ENCODE measurements around the gene ASTL.

Gene ASTL

GRCh38 chr2:96131152-96131812, 7.0 kb downstream of the ASTL start:
- no peak for ATAC-seq
- TF ChIP-seq ZNF565 (CRISPR knock-in tag; conservative IDR thresholded peaks at IDR 0.05; ENCODE audit: low read depth) (no peak), ARNTL (CRISPR knock-in tag; IDR thresholded peaks at IDR 0.05; ENCODE audit: borderline replicate concordance, low read depth) (no peak), CREB5 (CRISPR knock-in tag; IDR thresholded peaks at IDR 0.05; ENCODE audit: low read depth) (no peak), BACH2 (CRISPR knock-in tag; IDR thresholded peaks at IDR 0.05; ENCODE audit: borderline replicate concordance) (no peak), ZC3H10 (CRISPR knock-in tag; IDR thresholded peaks at IDR 0.05) (no peak), ESRRG (CRISPR knock-in tag; IDR thresholded peaks at IDR 0.05) (no peak), ZNF70 (CRISPR knock-in tag; IDR thresholded peaks at IDR 0.05) (no peak), TSHZ2 (CRISPR knock-in tag; IDR thresholded peaks at IDR 0.05) (no peak), GLIS3 (CRISPR knock-in tag; IDR thresholded peaks at IDR 0.05) (no peak)

GRCh38 chr2:96130483-96130882, 7.8 kb downstream of the ASTL start:
- ATAC-seq = no peak
- TF ChIP-seq ZFP30 (CRISPR knock-in tag; IDR thresholded peaks at IDR 0.05) (no peak), ZNF8 (CRISPR knock-in tag; IDR thresholded peaks at IDR 0.05) (no peak), TCF4 (CRISPR knock-in tag; IDR thresholded peaks at IDR 0.05; ENCODE audit: borderline replicate concordance) (no peak), PPARA (CRISPR knock-in tag; IDR thresholded peaks at IDR 0.05; ENCODE audit: borderline replicate concordance) (no peak), ESRRG (CRISPR knock-in tag; IDR thresholded peaks at IDR 0.05) (no peak), OSR1 (CRISPR knock-in tag; IDR thresholded peaks at IDR 0.05) (no peak)

GRCh38 chr2:96129528-96130120, 8.7 kb downstream of the ASTL start:
- no peak for TF ChIP-seq ZNF565 (CRISPR knock-in tag; conservative IDR thresholded peaks at IDR 0.05; ENCODE audit: low read depth)
- TF ChIP-seq TCF4 (CRISPR knock-in tag; IDR thresholded peaks at IDR 0.05; ENCODE audit: borderline replicate concordance) = no peak
- no peak for TF ChIP-seq ESRRG (CRISPR knock-in tag; IDR thresholded peaks at IDR 0.05)
- no peak for TF ChIP-seq ZC3H10 (CRISPR knock-in tag; IDR thresholded peaks at IDR 0.05)
- no peak for TF ChIP-seq TSHZ2 (CRISPR knock-in tag; IDR thresholded peaks at IDR 0.05)
- no peak for TF ChIP-seq ISL1 (CRISPR knock-in tag; IDR thresholded peaks at IDR 0.05)
- TF ChIP-seq TOX (CRISPR knock-in tag; IDR thresholded peaks at IDR 0.05; ENCODE audit: borderline replicate concordance) = no peak
- TF ChIP-seq ZFP30 (CRISPR knock-in tag; IDR thresholded peaks at IDR 0.05) = no peak
- no peak for TF ChIP-seq PATZ1 (CRISPR knock-in tag; IDR thresholded peaks at IDR 0.05; ENCODE audit: borderline replicate concordance)
- TF ChIP-seq CSDC2 (CRISPR knock-in tag; IDR thresholded peaks at IDR 0.05) = no peak
- no peak for TF ChIP-seq POU6F1 (CRISPR knock-in tag; IDR thresholded peaks at IDR 0.05; ENCODE audit: borderline replicate concordance, low read depth)
- no peak for TF ChIP-seq PPARA (CRISPR knock-in tag; IDR thresholded peaks at IDR 0.05; ENCODE audit: borderline replicate concordance)
- no peak for TF ChIP-seq BACH2 (CRISPR knock-in tag; IDR thresholded peaks at IDR 0.05; ENCODE audit: borderline replicate concordance)
- no peak for TF ChIP-seq ZNF8 (CRISPR knock-in tag; IDR thresholded peaks at IDR 0.05)
- TF ChIP-seq CREB5 (CRISPR knock-in tag; IDR thresholded peaks at IDR 0.05; ENCODE audit: low read depth) = no peak

More at GRCh38 chr2:96129528-96130120, 8.7 kb downstream of the ASTL start:
- ATAC-seq = no peak
